ENCODE results near the gene P2RY14. TPM values are rescaled to one million over a fixed set of nuclear protein-coding genes. Genes with fewer than 3 reads are reported as not detected.

P2RY14 gene
- polyA plus RNA-seq, 1 donor (not counting 4 experiments of a cell fraction or from before 2014, with no cell fraction given), result not detected

DNA sequence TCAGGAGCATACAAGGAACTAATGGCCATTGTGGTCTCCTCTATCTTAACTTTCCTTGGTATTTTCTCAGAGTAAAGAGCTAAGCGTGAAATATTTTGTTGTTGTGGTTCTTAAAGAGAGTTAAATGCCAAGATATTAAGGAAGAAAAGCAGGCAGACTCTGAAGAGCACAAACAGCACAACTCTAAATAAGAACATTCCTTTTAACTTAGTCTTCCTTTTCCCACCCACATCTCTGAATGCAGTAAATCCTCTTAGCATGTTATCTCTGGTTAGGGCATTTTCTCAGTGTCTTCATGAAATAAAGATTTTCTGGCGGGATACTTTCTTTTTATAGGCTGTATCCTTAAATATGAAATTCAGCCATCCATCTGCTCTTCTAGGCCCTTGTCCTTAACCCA, 36.8 kb upstream of the P2RY14 start:
- Histone ChIP-seq H3K4me1 (ENCODE audit: control insufficient read depth, extremely low read depth, insufficient read depth, low read length) (peaks cover 52% of the 10 kb centered on the region), H3K27me3 (ENCODE audit: control insufficient read depth, extremely low read depth, insufficient read depth, low read length) (no peaks in the 10 kb centered on the region), H3K4me2 (ENCODE audit: control insufficient read depth, extremely low read depth, insufficient read depth, low read depth, low read length) (peak overlapping the region; percentile 95), H4K20me1 (ENCODE audit: control insufficient read depth, extremely low read depth, insufficient read depth, low read length) (peaks cover 3% of the 10 kb centered on the region), H3K79me2 (ENCODE audit: control insufficient read depth, insufficient read depth, low read length) (peaks cover 63% of the 10 kb centered on the region), H3K9me3 (ENCODE audit: control insufficient read depth, low read depth, low read length) (no peaks in the 10 kb centered on the region), H2AFZ (ENCODE audit: control insufficient read depth, low read length) (no peak overlapping the region), H3K9ac (ENCODE audit: control insufficient read depth, extremely low read depth, insufficient read depth, low read length) (peak overlapping the region; percentile 94), H3K27ac (ENCODE audit: control insufficient read depth, insufficient read depth, low read length) (peak overlapping the region; percentile 98), H3K4me3 (ENCODE audit: control insufficient read depth in 2 of 3, extremely low read depth in 1 of 3, insufficient read depth in 2 of 3, low read depth in 1 of 3, low read length in 3 of 3) (peak overlapping the region; percentile 75 to 93 (median 92)), H3K9me1 (ENCODE audit: control insufficient read depth, extremely low read depth, insufficient read depth, low read length) (no peaks in the 10 kb centered on the region), H3K36me3 (ENCODE audit: control insufficient read depth in 2 of 2, extremely low read depth in 1 of 2, insufficient read depth in 2 of 2, low read length in 2 of 2) (peaks cover 4 to 19% of the 10 kb centered on the region in 2 experiments)
- peak; percentile 92 for FAIRE-seq
- TF ChIP-seq CTCF (optimal IDR thresholded peaks at IDR 0.05 in 1 of 3, IDR thresholded peaks at IDR 0.05 in 1 of 3, conservative IDR thresholded peaks at IDR 0.05 in 1 of 3; ENCODE audit: extremely low read depth in 1 of 3, insufficient read depth in 2 of 3, low read length in 3 of 3) (no peak), EZH2 (IDR thresholded peaks at IDR 0.05; ENCODE audit: low read length) (no peak)
- DNase-seq (ENCODE audit: low read depth, low spot score), result no peak
- dilution Hi-C loops (cut with MboI; ENCODE audit: extremely low pct_ligation_motif_present, low sequenced_read_pairs), result no loop called here

DNA sequence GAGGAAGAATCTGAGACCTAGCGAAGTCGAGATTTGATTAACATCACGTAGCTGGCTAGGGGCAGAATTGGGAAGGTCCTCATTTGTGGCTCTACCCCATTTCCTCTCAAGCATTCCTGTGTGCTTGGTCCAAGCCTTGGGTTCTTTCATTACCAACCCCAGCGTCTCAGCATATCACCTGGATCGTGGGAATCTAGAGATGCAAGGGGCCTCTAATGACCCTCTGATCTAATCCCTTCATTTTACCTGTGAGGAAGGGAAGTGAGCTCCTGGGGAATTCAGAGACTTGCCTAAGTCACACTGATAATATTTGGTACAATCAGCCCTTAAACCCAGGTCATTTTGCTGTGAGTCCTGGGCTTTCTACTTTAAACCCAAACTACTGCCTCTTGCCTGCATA, 36.3 kb upstream of the P2RY14 start:
- Histone ChIP-seq H3K79me2 (ENCODE audit: control insufficient read depth, insufficient read depth, low read length) (peaks cover 68% of the 10 kb centered on the region), H3K27me3 (ENCODE audit: control insufficient read depth, extremely low read depth, insufficient read depth, low read length) (no peaks in the 10 kb centered on the region), H3K27ac (ENCODE audit: control insufficient read depth, insufficient read depth, low read length) (peak overlapping the region; percentile 98), H3K9me3 (ENCODE audit: control insufficient read depth, low read depth, low read length) (no peaks in the 10 kb centered on the region), H3K4me2 (ENCODE audit: control insufficient read depth, extremely low read depth, insufficient read depth, low read depth, low read length) (peak overlapping the region; percentile 95), H3K9ac (ENCODE audit: control insufficient read depth, extremely low read depth, insufficient read depth, low read length) (peak overlapping the region; percentile 94), H2AFZ (ENCODE audit: control insufficient read depth, low read length) (no peak overlapping the region), H4K20me1 (ENCODE audit: control insufficient read depth, extremely low read depth, insufficient read depth, low read length) (peaks cover 3% of the 10 kb centered on the region), H3K9me1 (ENCODE audit: control insufficient read depth, extremely low read depth, insufficient read depth, low read length) (no peaks in the 10 kb centered on the region), H3K4me1 (ENCODE audit: control insufficient read depth, extremely low read depth, insufficient read depth, low read length) (peaks cover 52% of the 10 kb centered on the region), H3K36me3 (ENCODE audit: control insufficient read depth in 2 of 2, extremely low read depth in 1 of 2, insufficient read depth in 2 of 2, low read length in 2 of 2) (peaks cover 4 to 19% of the 10 kb centered on the region in 2 experiments), H3K4me3 (ENCODE audit: control insufficient read depth in 2 of 3, extremely low read depth in 1 of 3, insufficient read depth in 2 of 3, low read depth in 1 of 3, low read length in 3 of 3) (peak overlapping the region; percentile 75 to 93 (median 92))
- no peak for TF ChIP-seq CTCF (optimal IDR thresholded peaks at IDR 0.05 in 1 of 3, IDR thresholded peaks at IDR 0.05 in 1 of 3, conservative IDR thresholded peaks at IDR 0.05 in 1 of 3; ENCODE audit: extremely low read depth in 1 of 3, insufficient read depth in 2 of 3, low read length in 3 of 3)
- TF ChIP-seq EZH2 (IDR thresholded peaks at IDR 0.05; ENCODE audit: low read length), result no peak
- dilution Hi-C loops (cut with MboI; ENCODE audit: extremely low pct_ligation_motif_present, low sequenced_read_pairs), result no loop called here
- FAIRE-seq (no peak), DNase-seq (ENCODE audit: low read depth, low spot score) (no peak)
